Hepatocyte (in vitro differentiated cells): Measurements from ENCODE around the gene MBP.

Source experiments
- CTCF ChIP-seq: fragments of 200-600 bp; sonication (generic); IDR thresholded peaks from 2 replicates; pipeline ENCODE4 v1.5.1; 2016; ENCODE audit warnings: antibody characterized with exemption, mild to moderate bottlenecking; ENCODE audit not compliant: poor library complexity
- EZH2 ChIP-seq: fragments of 200-600 bp; sonication (generic); IDR thresholded peaks from 2 replicates; pipeline ENCODE4 v1.6.1; 2016; ENCODE audit warnings: antibody characterized with exemption, mild to moderate bottlenecking, borderline replicate concordance
- EZH2phosphoT487 ChIP-seq: fragments of 200-600 bp; sonication (generic); IDR thresholded peaks from one replicate; pipeline ENCODE4 v1.6.1; 2018; ENCODE audit warnings: antibody characterized with exemption, mild to moderate bottlenecking, low read depth, moderate library complexity; ENCODE audit not compliant: unreplicated experiment, severe bottlenecking

DNA sequence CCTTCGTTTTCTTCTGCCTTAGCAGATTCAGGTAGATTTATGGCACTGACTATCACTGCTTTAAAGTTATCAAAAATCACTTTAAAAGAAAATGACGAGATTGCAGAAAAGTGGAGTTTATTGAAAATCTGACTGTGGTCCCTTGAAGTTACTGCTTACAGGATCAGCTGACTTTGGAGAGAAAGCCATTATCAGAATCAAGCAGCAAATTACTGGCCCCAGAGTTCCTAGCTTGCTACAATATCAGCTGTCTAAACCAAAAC lies 18.5 kb downstream of the MBP start:
- no peak for TF ChIP-seq CTCF
- no peak for TF ChIP-seq EZH2phosphoT487
- no peak for TF ChIP-seq EZH2
